DND-41 (cell line): ENCODE data around the gene WNT11.

Source experiments
- ATAC-seq: fragments of 200-7000 bp; cut with Tn5 transposase; 3 replicates; pipeline ENCODE4 v1.9.1; 2021; ENCODE audit warnings: low read depth; ENCODE audit not compliant: insufficient read depth
- DNase-seq: peaks from one replicate; pipeline ENCODE4 v3.0.0-alpha.2; 2020
- H2AFZ ChIP-seq: 2 replicates; pipeline ENCODE4 v1.6.0; 2012; ENCODE audit warnings: low read depth, low read length
- H3K27ac ChIP-seq: 2 replicates; pipeline ENCODE4 v1.5.1; 2012; ENCODE audit warnings: low read length, inconsistent platforms
- H3K27me3 ChIP-seq: fragments of 200-600 bp; sonication (generic); 2 replicates; pipeline ENCODE4 v1.6.0; 2012; ENCODE audit warnings: low read length, mild to moderate bottlenecking, inconsistent platforms; ENCODE audit not compliant: insufficient read depth, poor library complexity
- H3K36me3 ChIP-seq: 2 replicates; pipeline ENCODE4 v1.5.1; 2012; ENCODE audit warnings: low read length, inconsistent platforms; ENCODE audit not compliant: insufficient read depth
- H3K4me1 ChIP-seq: 2 replicates; pipeline ENCODE4 v1.5.1; 2012; ENCODE audit warnings: mild to moderate bottlenecking, low read length; ENCODE audit not compliant: insufficient read depth
- H3K4me2 ChIP-seq: 2 replicates; pipeline ENCODE4 v1.6.0; 2012; ENCODE audit warnings: mild to moderate bottlenecking, moderate library complexity, low read length, inconsistent platforms; ENCODE audit not compliant: insufficient read depth
- H3K4me3 ChIP-seq, 2 experiments: fragments of 200-600 bp in 1 of 2; shearing (Covaris generic) in 1 of 2; 2 replicates each; pipeline ENCODE4 v1.5.1; 2012 to 2016; ENCODE audit warnings: inconsistent platforms in 2 of 2, low read length in 2 of 2, mild to moderate bottlenecking in 2 of 2, low read depth in 1 of 2, moderate library complexity in 1 of 2
- H3K79me2 ChIP-seq: 2 replicates; pipeline ENCODE4 v1.6.0; 2012; ENCODE audit warnings: low read length, inconsistent platforms; ENCODE audit not compliant: insufficient read depth
- H3K9ac ChIP-seq: 2 replicates; pipeline ENCODE4 v1.6.0; 2012; ENCODE audit warnings: low read depth, mild to moderate bottlenecking, inconsistent platforms, low read length, moderate library complexity
- H3K9me3 ChIP-seq: 2 replicates; pipeline ENCODE4 v1.5.1; 2012; ENCODE audit warnings: low read length, moderate library complexity, mild to moderate bottlenecking, inconsistent platforms; ENCODE audit not compliant: insufficient read depth, severe bottlenecking
- H4K20me1 ChIP-seq: 2 replicates; pipeline ENCODE4 v1.6.0; 2012; ENCODE audit warnings: low read length; ENCODE audit not compliant: insufficient read depth
- CTCF ChIP-seq: IDR thresholded peaks from 2 replicates; pipeline ENCODE4 v1.5.1; 2012; ENCODE audit warnings: borderline replicate concordance, low read length, moderate library complexity, mild to moderate bottlenecking; ENCODE audit not compliant: poor library complexity, severe bottlenecking; ENCODE audit errors: extremely low read depth
- EZH2 ChIP-seq: IDR thresholded peaks from 3 replicates; pipeline ENCODE4 v1.6.1; 2012; ENCODE audit warnings: borderline replicate concordance, low read depth, mild to moderate bottlenecking, moderate library complexity, low read length, inconsistent platforms; ENCODE audit not compliant: severe bottlenecking

WNT11 gene

GRCh38 chr11:76214968-76215548 lies 8.8 kb upstream of the WNT11 start:
- Histone ChIP-seq H4K20me1 (peaks cover 6% of the 10 kb centered on the region; the same call in 1 of the 2 replicates), H3K27me3 (no peaks in the 10 kb centered on the region), H3K9ac (no peak overlapping the region), H3K4me2 (no peak overlapping the region), H3K36me3 (no peaks in the 10 kb centered on the region), H3K79me2 (no peaks in the 10 kb centered on the region), H3K4me3 (no peak overlapping the region), H3K9me3 (no peaks in the 10 kb centered on the region), H3K4me1 (no peaks in the 10 kb centered on the region), H2AFZ (no peak overlapping the region), H3K27ac (no peak overlapping the region)
- DNase-seq (no peak), ATAC-seq (no peak)
- no peak for TF ChIP-seq EZH2
- no peak for TF ChIP-seq CTCF

DNA sequence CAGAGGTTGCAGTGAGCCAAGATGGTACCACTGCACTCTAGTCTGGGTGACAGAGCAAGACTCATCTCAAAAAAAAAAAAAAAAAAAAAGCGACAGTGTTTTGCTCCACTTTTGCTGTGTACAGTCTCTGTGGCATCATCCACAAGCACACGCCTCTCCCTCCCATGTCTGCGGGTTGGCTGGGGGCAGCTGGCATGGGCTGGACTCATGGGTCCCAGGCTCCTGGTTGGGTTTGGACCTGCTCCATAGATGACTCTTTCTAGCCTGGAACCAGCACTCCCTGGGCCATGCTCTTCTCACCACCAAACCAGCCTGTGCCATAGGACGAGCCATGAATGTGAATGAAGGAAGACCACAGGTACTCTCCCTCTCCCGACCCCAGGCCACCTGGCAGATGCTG lies 7.9 kb upstream of the WNT11 start:
- no peak for ATAC-seq
- no peaks in the 10 kb centered on the region for H3K9me3 ChIP-seq

DNA sequence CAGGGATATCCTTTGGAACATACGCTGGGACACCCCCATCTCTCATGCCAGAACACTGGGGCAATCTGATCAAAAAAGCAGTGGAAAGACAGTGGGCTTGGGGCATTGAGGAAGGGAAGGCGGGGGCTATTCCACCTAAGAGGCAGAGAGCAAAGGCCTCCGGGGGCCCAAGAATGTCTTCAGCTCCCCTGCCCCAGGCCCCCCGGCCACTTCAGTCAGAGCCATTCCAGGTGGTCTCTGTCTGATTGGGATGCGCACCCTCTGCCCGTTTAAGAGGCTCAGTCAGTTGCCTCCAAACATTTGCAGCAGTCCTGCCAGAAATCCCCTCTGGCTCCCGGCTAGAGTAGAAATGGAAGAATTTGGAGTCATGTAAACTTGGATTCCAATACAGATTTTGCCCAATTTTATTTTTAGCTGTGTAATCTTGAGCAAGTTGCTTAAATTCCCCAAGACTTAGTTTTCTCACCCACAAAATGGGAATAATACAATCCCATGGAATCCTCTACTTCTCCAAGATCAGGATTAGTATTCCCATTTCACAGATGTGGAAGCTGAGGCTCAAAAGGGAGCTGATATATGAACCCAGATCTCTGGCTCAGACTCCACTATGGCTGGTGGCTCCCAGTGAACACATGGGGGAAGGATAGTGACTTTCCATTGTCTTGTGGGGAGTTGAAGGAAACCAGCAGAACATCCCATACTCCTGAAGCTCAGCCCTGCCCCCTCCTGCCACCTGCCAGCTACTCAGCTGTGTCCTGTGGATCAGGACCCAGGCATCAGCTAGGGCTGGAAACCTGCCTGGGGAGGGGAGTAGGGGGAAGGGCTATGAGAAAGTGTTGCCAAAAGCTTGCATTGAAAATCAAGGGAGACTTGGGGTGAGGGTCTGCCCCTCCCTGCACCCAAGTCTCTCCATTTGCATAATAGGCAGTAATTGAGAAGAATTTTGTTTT lies 6.1 kb upstream of the WNT11 start:
- Histone ChIP-seq H3K4me1 (peaks cover 7% of the 10 kb centered on the region), H3K27me3 (peaks cover 12% of the 10 kb centered on the region), H3K4me2 (no peak overlapping the region), H3K79me2 (no peaks in the 10 kb centered on the region), H3K27ac (no peak overlapping the region), H4K20me1 (peaks cover 12% of the 10 kb centered on the region), H3K9me3 (no peaks in the 10 kb centered on the region), H3K36me3 (no peaks in the 10 kb centered on the region), H3K4me3 (no peak overlapping the region), H2AFZ (no peak overlapping the region), H3K9ac (no peak overlapping the region)
- ATAC-seq (no peak), DNase-seq (no peak)
- no peak for TF ChIP-seq EZH2
- TF ChIP-seq CTCF: no peak

More for the DNA sequence above, 7.9 kb upstream of the WNT11 start:
- Histone ChIP-seq H3K36me3 (no peaks in the 10 kb centered on the region), H4K20me1 (peaks cover 6% of the 10 kb centered on the region; the same call in 1 of the 2 replicates), H3K79me2 (no peaks in the 10 kb centered on the region), H2AFZ (no peak overlapping the region), H3K27me3 (no peaks in the 10 kb centered on the region), H3K4me1 (no peaks in the 10 kb centered on the region), H3K9ac (no peak overlapping the region), H3K4me2 (no peak overlapping the region), H3K27ac (no peak overlapping the region), H3K4me3 (no peak overlapping the region)
- DNase-seq: no peak
- no peak for TF ChIP-seq CTCF
- no peak for TF ChIP-seq EZH2
